HepG2 (cell line): ENCODE results near the gene PAXX. TPM values are rescaled to one million over a fixed set of nuclear protein-coding genes. Genes with fewer than 3 reads are reported as not detected.
A peak's percentile ranks its signal among the peaks of the same experiment; 100 is the strongest.

ENCODE experiments used
- FOXJ3 ChIP-seq: sonication (generic); formaldehyde crosslinking; IDR thresholded peaks from 2 replicates; pipeline ENCODE4 v1.4.0; 2020; ENCODE audit warnings: missing genetic modification reagents, mild to moderate bottlenecking, borderline replicate concordance
- GATAD2A ChIP-seq: IDR thresholded peaks from 2 replicates; pipeline ENCODE4 v1.6.1; 2016
- HNRNPK ChIP-seq: fragments of 200-400 bp; formaldehyde crosslinking; IDR thresholded peaks from 2 replicates; pipeline ENCODE4 v1.6.1; 2018; ENCODE audit warnings: low read length, low read depth, moderate library complexity, mild to moderate bottlenecking; ENCODE audit not compliant: poor library complexity, severe bottlenecking
- KAT7 ChIP-seq: IDR thresholded peaks from 2 replicates; pipeline ENCODE4 v1.6.1; 2018; ENCODE audit warnings: borderline replicate concordance, missing compliant biosample characterization
- MIER3 ChIP-seq: IDR thresholded peaks from 2 replicates; pipeline ENCODE4 v1.6.1; 2016; ENCODE audit warnings: missing compliant biosample characterization, borderline replicate concordance
- MTA1 ChIP-seq: sonication (generic); formaldehyde crosslinking; IDR thresholded peaks from 2 replicates; pipeline ENCODE4 v1.4.0; 2020; ENCODE audit warnings: missing genetic modification reagents, mild to moderate bottlenecking, borderline replicate concordance
- RAD21 ChIP-seq: fragments of 450-650 bp; formaldehyde crosslinking; IDR thresholded peaks from 2 replicates; pipeline ENCODE4 v1.5.0; 2020; ENCODE audit warnings: mild to moderate bottlenecking
- THAP11 ChIP-seq: IDR thresholded peaks from 2 replicates; pipeline ENCODE4 v1.6.1; 2016; ENCODE audit warnings: missing biosample characterization, missing genetic modification reagents
- XBP1 ChIP-seq: sonication (generic); formaldehyde crosslinking; IDR thresholded peaks from 2 replicates; pipeline ENCODE4 v1.5.0; 2020; ENCODE audit warnings: missing genetic modification reagents
- ZFP82 ChIP-seq: sonication (generic); formaldehyde crosslinking; IDR thresholded peaks from 2 replicates; pipeline ENCODE4 v1.5.1; 2020; ENCODE audit warnings: mild to moderate bottlenecking, missing genetic modification reagents, borderline replicate concordance
- ZNF256 ChIP-seq: sonication (generic); formaldehyde crosslinking; conservative IDR thresholded peaks from 2 replicates; pipeline ENCODE4 v1.4.0; 2020; ENCODE audit warnings: missing genetic modification reagents
- ZNF263 ChIP-seq: sonication (generic); formaldehyde crosslinking; IDR thresholded peaks from 2 replicates; pipeline ENCODE4 v1.4.0; 2020; ENCODE audit warnings: missing genetic modification reagents
- ZNF501 ChIP-seq: sonication (generic); formaldehyde crosslinking; IDR thresholded peaks from 2 replicates; pipeline ENCODE4 v1.5.1; 2020; ENCODE audit warnings: mild to moderate bottlenecking, moderate library complexity, missing genetic modification reagents
- ZNF557 ChIP-seq: sonication (generic); formaldehyde crosslinking; IDR thresholded peaks from 2 replicates; pipeline ENCODE4 v1.4.0; 2020; ENCODE audit warnings: missing genetic modification reagents
- ZNF83 ChIP-seq: sonication (generic); formaldehyde crosslinking; IDR thresholded peaks from 2 replicates; pipeline ENCODE4 v1.4.0; 2020; ENCODE audit warnings: missing genetic modification reagents, mild to moderate bottlenecking, borderline replicate concordance
- ZSCAN12 ChIP-seq: sonication (generic); formaldehyde crosslinking; IDR thresholded peaks from 2 replicates; pipeline ENCODE4 v1.9.0; 2021; ENCODE audit warnings: mild to moderate bottlenecking, missing genetic modification reagents
- polyA plus RNA-seq, 8 experiments: library from polyadenylated mRNA; depleted of rRNA in 3 of 8; stranded (reverse) in 7 of 8; unstranded in 1 of 8; fragments of >200 nt; fragmentation: Illumina TruSeq in 4 of 8; extraction: Trizol in 4 of 8; gene quantifications; 2 replicates each; pipeline versions ENCODE4 v1.2.1 to v1.2.3, GENCODE V29; 2011 to 2016; ENCODE audit warnings: low read depth in 4 of 8, missing spikeins in 1 of 8, mixed read lengths in 1 of 8; ENCODE audit not compliant: insufficient read depth in 1 of 8
- total RNA-seq, 5 experiments: library from RNA; depleted of rRNA; stranded (reverse); fragments of >200 nt; fragmentation: Illumina TruSeq; extraction: Trizol; gene quantifications; 2 replicates each; pipeline ENCODE4 v1.2.3, GENCODE V29; 2016; ENCODE audit warnings: low read depth in 1 of 5
- TF ChIP-seq, protein P1 (sequence below): sonication (generic); formaldehyde crosslinking; IDR thresholded peaks from 2 replicates; pipeline ENCODE4 v1.4.0; 2020; ENCODE audit warnings: missing genetic modification reagents
- TF ChIP-seq, protein P2 (sequence below): sonication (generic); formaldehyde crosslinking; IDR thresholded peaks from 2 replicates; pipeline ENCODE4 v1.4.0; 2020; ENCODE audit warnings: mild to moderate bottlenecking, low read depth, missing genetic modification reagents
- TF ChIP-seq, protein P3 (sequence below): sonication (generic); formaldehyde crosslinking; IDR thresholded peaks from 2 replicates; pipeline ENCODE4 v1.4.0; 2020; ENCODE audit warnings: mild to moderate bottlenecking, missing genetic modification reagents
- TF ChIP-seq, protein P4 (sequence below): sonication (generic); formaldehyde crosslinking; IDR thresholded peaks from 2 replicates; pipeline ENCODE4 v1.8.1; 2023; ENCODE audit warnings: mild to moderate bottlenecking, missing genetic modification reagents
- TF ChIP-seq, protein P5 (sequence below): sonication (generic); formaldehyde crosslinking; IDR thresholded peaks from 2 replicates; pipeline ENCODE4 v1.8.0; 2022; ENCODE audit warnings: missing genetic modification reagents, low read depth, mild to moderate bottlenecking, borderline replicate concordance
- TF ChIP-seq, protein P6 (sequence below): IDR thresholded peaks from 2 replicates; pipeline ENCODE4 v1.6.1; 2012; ENCODE audit warnings: inconsistent platforms

PAXX gene
- total and polyA plus RNA-seq, 2 of the 13 experiments (the other 11 are each of a cell fraction or from before 2014, with no cell fraction given) = 14.0 to 31.9 TPM

DNA sequence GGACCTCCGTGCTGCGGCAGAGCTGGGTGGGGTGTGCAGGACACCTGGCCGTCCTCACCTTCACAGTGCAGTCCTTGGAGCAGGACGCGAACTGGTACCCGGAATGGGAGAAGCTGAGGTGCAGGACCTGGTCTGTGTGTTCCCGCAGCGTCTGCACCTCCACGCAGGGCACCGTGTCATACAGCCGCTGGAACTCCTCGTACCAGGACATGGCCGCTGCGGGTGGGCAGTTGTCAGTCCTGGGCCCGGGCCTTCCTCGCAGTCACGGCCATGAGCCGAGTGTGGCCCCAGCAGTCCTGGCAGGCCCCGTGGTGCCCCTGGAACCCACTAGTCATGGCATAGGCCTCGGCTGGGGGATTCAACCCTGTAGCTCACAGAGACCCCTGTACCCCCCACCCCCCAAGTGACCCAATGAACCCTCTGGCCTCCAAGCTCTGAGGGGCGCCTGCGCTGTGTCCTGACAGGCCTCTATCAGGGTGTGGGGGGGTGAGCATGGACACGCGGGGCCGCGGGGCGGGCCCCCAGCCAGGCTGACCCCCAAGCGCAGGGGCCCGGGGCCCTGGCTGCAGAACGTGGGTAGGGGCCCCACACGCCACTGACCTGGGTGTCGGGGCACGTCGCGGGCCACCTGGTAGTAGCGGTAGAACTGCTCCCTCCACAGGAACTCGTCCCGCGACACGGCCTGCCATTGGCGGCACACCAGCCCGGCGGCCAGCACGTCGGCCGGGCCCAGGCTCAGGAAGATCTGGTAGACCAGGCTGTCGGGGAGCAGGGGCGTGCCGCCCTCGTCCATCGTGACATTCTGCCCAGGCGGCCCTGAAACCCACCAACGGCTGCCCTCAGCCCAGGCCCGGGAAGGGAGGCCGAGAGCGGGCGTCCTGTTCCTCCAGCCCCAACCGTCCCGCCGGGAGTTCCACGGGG lies 48.7 kb upstream of the PAXX start (continued):
- TF ChIP-seq, protein P1, sequence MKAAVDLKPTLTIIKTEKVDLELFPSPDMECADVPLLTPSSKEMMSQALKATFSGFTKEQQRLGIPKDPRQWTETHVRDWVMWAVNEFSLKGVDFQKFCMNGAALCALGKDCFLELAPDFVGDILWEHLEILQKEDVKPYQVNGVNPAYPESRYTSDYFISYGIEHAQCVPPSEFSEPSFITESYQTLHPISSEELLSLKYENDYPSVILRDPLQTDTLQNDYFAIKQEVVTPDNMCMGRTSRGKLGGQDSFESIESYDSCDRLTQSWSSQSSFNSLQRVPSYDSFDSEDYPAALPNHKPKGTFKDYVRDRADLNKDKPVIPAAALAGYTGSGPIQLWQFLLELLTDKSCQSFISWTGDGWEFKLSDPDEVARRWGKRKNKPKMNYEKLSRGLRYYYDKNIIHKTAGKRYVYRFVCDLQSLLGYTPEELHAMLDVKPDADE (CRISPR knock-in tag) = 0 out of 2 replicates have a peak, but pooled peaks have one; percentile 24
- TF ChIP-seq, protein P2, sequence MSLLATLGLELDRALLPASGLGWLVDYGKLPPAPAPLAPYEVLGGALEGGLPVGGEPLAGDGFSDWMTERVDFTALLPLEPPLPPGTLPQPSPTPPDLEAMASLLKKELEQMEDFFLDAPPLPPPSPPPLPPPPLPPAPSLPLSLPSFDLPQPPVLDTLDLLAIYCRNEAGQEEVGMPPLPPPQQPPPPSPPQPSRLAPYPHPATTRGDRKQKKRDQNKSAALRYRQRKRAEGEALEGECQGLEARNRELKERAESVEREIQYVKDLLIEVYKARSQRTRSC (CRISPR knock-in tag) = 0 out of 2 replicates have a peak, but pooled peaks have one; percentile 13
- peak; percentile 2; the same call in 1 of the 2 replicates for TF ChIP-seq RAD21 (CRISPR knock-in tag)
- TF ChIP-seq KAT7 (CRISPR knock-in tag) = no peak
- 0 out of 2 replicates have a peak, but pooled peaks have one; percentile 41 for TF ChIP-seq MTA1
- TF ChIP-seq, protein P3, sequence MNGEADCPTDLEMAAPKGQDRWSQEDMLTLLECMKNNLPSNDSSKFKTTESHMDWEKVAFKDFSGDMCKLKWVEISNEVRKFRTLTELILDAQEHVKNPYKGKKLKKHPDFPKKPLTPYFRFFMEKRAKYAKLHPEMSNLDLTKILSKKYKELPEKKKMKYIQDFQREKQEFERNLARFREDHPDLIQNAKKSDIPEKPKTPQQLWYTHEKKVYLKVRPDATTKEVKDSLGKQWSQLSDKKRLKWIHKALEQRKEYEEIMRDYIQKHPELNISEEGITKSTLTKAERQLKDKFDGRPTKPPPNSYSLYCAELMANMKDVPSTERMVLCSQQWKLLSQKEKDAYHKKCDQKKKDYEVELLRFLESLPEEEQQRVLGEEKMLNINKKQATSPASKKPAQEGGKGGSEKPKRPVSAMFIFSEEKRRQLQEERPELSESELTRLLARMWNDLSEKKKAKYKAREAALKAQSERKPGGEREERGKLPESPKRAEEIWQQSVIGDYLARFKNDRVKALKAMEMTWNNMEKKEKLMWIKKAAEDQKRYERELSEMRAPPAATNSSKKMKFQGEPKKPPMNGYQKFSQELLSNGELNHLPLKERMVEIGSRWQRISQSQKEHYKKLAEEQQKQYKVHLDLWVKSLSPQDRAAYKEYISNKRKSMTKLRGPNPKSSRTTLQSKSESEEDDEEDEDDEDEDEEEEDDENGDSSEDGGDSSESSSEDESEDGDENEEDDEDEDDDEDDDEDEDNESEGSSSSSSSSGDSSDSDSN (CRISPR knock-in tag) = peak; percentile 56; the same call in 1 of the 2 replicates
- TF ChIP-seq MIER3 = no peak
- TF ChIP-seq ZSCAN12 (CRISPR knock-in tag) = no peak
- 0 out of 2 replicates have a peak, but pooled peaks have one; percentile 54 for TF ChIP-seq ZNF557 (CRISPR knock-in tag)
- TF ChIP-seq, protein P4, sequence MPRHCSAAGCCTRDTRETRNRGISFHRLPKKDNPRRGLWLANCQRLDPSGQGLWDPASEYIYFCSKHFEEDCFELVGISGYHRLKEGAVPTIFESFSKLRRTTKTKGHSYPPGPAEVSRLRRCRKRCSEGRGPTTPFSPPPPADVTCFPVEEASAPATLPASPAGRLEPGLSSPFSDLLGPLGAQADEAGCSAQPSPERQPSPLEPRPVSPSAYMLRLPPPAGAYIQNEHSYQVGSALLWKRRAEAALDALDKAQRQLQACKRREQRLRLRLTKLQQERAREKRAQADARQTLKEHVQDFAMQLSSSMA (CRISPR knock-in tag) = no peak
- TF ChIP-seq, protein P5, sequence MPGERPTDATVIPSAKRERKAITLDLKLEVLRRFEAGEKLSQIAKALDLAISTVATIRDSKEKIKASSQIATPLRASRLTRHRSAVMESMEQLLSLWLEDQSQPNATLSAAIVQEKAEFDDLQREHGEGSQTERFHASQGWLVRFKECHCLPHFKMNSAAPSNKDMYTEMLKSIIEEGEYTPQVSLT (CRISPR knock-in tag) = no peak
- no peak for TF ChIP-seq GATAD2A (CRISPR knock-in tag)
- TF ChIP-seq, protein P6, sequence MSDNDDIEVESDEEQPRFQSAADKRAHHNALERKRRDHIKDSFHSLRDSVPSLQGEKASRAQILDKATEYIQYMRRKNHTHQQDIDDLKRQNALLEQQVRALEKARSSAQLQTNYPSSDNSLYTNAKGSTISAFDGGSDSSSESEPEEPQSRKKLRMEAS = no peak
- no peak for TF ChIP-seq FOXJ3 (CRISPR knock-in tag)
- 0 out of 2 replicates have a peak, but pooled peaks have one; percentile 27 for TF ChIP-seq ZNF256 (CRISPR knock-in tag)
- TF ChIP-seq ZNF501 (CRISPR knock-in tag) = peak; percentile 77
- no peak for TF ChIP-seq THAP11 (CRISPR knock-in tag)
- TF ChIP-seq ZFP82 = no peak
- no peak for TF ChIP-seq XBP1 (CRISPR knock-in tag)
- no peak for TF ChIP-seq ZNF83 (CRISPR knock-in tag)
- peak; percentile 11 for TF ChIP-seq HNRNPK
- no peak for TF ChIP-seq ZNF263
